ENCODE measurements around the gene PAEP.

The PAEP gene

DNA sequence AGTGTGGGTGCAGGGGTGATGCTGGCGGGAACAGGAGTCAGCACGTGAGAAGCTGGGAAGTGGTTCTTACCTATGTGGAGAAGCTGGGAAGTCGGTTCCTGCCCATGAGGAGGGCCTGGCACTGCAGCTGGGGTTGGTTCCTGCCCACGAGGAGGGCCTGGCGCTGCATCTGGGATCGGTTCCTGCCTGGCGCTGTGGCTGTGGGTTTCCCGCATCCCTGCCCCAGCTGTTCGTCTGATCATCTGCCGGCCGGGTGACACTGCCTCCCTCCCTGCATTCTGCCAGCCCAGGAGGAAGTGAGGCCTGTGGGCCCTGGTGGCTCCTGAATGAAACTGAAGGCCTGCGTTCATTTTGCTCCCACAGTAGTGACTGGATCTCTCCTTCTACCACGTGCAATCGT, 10.5 kb upstream of the PAEP start:
- no peak for DNase-seq (ENCODE audit: low read depth)

DNA sequence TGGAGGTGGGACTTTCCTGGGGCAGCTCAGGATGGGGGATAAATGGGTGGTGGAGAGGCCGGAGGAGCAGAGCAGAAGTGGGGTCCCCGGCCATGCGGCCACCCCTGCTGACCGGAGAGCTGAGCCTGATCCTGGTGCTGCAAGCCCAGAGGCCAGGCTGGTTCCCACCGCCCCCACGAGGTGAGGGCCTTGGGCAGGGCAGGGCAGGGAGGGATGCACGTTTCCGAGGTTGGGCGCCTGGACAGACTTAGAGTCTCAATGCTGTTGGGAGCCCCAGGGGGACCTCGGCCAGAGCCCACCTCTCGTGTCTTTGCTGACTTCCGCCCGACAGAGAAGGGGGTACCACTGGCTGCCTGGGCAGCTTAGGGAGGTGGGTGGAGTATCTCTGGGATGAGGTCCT, 10.1 kb upstream of the PAEP start:
- no peak for DNase-seq (ENCODE audit: low read depth)

DNA sequence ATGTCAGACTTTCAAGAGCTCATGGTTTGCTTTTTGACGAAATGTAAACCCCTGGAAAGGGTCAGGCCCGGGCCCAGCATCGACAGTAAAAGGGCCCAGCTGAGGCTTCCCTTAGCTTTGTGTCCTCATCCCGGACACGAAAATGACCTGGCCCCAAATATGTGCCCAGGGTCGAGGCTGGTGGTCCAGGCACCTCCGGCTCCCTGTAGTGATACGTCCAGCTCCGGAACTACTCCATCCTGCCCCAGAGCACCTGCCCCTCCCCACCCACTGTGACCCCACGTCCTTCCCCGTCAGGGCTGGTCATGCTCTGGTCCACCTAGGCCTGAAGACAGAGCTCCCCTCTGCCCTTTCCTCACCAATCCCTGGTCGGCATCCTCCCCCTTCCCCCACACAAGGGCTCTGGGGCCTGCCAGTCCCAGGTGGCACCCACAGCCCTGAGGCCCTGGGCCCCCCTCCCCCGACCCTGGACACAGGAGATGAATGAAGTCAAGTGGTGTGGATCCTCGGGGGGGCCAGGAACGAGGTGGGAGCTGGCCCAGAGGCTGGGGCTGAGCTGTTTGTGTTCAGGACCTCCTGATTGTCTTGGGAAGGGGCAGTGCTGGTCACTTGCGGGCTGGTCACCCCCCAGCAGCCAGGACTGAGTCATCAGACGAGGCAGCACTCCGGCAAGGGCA, 9.4 kb upstream of the PAEP start:
- DNase-seq (ENCODE audit: low read depth): no peak

DNA sequence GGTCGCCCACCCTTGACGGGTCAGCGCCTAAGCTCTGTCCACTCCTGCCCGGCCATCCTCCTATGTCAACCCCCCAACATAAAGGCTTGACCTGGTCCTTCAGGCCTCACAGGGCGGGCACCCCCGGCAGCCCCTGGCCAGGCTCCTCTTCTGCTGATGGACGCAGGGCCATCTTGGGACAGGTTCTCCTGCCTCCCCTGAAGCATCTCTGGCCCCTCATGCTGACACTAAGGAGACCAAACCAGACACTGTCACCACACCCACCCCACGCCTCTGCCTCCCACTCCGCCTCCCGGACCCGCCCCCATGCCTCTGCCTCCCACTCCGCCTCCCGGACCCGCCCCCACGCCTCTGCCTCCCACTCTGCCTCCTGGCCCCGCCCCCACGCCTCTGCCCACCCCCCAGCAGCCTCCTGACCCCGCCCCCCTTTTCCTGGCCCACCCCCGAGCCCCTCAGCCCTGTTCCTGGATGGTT, 8.8 kb upstream of the PAEP start:
- no peak for DNase-seq (ENCODE audit: low read depth)

DNA sequence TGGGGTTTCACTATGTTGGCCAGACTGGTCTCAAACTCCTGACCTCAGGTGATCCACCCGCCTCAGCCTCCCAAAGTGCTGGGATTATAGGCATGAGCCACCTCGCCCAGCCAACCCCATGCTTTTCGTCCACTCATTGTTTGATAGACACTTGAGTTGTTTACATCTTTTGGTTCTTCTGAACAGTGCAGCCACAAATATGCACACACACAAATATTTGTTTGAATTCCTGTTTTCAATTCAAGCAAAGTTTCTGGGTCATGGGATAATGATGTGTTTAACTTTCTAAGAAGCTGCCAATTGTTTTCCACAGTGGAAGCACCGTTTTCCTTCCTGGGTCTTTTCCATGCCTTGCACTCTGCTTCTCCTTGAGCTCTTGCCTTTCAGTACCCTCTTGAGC, 6.8 kb upstream of the PAEP start:
- DNase-seq (ENCODE audit: low read depth): no peak

DNA sequence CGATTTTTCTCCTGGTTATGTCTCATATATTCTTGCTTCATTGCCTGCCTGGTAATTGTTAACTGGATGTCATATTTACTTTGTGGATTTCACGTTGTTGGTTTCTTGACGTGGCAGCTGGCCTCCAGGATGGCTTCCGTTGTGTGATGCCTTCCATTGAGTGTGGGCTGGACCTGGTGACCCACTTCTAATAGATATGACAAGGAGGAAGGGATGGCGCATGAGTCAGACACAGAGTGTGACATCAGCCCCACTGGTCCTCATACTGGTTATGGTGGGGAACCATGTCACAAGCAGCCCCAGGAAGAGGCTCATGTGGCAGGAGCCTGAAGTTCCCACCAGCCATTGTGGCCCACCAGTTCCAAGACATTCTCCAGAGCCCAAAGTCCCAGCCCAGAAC, 6.4 kb upstream of the PAEP start:
- no peak for DNase-seq (ENCODE audit: low read depth)

DNA sequence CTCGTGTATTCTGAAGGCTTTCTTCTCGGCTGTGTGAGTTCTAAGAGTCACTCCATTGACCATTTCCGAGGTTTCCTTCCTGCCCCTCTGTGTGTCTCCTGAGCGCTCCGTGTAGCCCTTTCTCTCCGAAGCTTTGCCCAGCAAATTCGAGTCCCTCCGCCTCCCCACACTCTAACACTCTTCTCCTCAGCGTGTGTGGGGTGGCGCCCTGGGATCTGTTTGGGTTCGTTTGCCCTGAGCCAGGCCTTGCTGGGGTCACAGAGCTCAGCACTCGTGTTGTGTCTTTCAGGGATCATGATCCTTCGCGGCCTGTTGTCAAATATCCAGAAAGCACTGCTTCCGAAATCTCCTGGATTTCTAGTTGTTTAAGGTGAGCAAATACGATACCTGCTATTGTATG, 5.6 kb upstream of the PAEP start:
- DNase-seq (ENCODE audit: low read depth): no peak

DNA sequence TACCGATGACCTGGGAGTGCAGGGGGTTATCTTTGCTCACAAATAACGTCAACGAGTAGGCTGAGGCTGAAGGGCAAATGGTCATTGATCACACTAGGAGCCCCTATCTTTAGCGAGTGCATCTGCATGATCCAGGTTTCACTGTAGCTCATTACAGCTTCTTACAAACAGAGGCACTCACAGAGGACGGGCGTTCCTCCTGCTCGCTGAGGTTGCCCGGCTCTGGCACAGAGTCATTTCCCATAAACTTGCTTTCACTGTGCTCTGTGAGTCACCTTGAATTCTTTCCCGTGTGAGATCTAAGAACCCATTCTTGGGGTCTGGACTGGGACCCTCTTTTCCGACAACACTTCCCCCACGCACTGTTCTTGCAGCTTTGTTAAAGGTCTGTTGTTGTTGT, 1.9 kb upstream of the PAEP start:
- no peak for DNase-seq (ENCODE audit: low read depth)

DNA sequence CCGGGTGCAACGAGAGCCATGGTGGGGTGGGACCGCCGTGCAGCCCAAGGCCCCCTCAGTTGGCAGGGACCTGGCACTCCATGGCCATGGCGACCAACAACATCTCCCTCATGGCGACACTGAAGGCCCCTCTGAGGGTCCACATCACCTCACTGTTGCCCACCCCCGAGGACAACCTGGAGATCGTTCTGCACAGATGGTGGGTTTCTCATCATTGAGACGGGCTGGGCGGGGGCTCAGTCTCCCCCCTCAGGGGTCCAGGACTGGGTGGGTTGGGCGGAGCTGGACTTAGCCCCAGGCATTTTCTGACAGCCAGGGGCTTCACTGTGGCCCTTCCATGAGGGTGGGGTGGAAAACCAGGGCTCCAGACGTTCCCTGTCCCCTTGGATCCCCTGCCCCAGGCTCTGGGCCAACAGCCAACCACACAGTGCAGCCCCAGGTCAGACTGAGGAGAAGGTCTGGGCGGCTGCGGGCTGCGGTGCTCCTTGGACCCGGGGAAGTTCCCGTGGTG, 734 bp downstream of the PAEP start:
- no peak for DNase-seq (ENCODE audit: low read depth)

DNA sequence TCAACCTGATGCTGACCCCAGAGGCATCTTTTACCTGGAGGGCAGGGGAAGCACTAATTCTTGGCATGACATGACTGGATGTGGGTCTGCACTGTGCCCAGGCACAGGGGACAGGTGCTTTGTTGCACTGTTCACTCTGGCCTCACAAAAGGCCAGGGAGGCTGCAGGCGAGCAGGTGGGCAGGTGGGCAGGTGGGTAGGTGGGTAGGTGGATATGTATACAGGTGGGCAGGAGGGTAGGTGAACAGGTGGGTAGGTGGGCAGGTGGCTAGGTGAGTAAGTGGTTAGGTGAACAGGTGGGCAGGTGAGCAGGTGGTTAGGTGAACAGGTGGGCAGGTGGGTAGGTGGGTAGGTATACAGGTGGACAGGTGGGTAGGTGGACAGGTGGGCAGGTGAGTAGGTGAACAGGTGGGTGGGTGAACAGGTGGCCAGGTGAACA, 1.5 kb downstream of the PAEP start:
- no peak for DNase-seq (ENCODE audit: low read depth)

DNA sequence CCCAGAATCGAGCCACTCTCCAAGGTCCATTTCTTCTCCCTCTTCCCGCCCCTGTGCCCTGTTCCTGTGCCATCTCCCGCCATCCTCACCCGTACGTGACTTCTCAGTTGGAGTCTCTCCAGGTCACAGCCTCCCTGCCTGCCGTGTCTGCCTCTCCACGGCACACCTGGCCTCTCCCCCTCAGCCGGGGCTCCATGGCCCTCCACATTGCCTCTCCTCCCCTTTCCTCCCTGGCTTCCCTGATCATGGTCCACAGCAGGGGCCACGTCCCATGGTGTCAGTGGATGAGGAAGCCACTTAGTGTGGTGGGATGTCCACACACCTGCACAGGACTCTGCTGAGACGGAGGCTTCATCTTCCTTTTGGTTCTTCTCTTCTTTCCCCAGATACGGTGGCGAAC, 2.3 kb downstream of the PAEP start:
- DNase-seq (ENCODE audit: low read depth): no peak

DNA sequence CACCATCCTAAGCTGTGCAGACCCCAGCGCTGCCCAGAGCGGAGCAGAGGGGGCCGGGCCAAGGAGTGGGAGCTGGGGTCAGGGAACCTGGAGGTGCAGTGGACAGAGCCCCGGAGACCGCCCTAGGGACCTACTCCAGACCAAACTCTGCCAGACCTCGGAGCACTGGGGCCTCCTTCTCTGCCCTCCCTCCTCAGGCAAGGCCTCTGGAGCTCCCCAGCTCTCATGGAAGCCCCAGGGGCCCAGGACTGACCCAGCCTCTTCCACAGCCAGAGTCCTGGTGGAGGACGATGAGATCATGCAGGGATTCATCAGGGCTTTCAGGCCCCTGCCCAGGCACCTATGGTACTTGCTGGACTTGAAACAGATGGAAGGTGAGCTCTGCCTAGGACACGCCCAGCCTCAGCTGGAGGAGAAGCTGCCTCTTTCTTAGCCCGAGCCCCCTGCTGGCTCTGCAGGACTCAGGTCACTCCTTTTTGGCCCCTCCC, 3.6 kb downstream of the PAEP start:
- no peak for DNase-seq (ENCODE audit: low read depth)

DNA sequence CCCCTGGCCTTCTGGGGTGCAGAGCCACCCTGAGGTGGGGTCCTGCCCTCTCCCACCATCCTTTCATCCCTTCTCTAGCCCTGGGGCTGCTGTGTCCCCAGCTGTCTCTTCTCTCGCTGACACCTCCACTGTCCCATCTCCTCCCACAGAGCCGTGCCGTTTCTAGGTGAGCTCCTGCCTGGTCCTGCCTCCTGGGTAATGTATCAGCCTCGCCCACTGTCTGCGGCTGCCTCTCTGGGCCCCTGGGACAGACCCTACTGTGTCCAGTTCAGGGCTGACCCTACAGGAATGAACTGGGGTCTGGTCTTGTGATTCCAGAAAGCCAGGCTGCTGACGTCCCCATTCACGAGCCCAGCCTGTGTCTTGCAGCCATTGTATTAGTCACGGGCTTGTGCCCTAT, 4.1 kb downstream of the PAEP start:
- no peak for DNase-seq (ENCODE audit: low read depth)

DNA sequence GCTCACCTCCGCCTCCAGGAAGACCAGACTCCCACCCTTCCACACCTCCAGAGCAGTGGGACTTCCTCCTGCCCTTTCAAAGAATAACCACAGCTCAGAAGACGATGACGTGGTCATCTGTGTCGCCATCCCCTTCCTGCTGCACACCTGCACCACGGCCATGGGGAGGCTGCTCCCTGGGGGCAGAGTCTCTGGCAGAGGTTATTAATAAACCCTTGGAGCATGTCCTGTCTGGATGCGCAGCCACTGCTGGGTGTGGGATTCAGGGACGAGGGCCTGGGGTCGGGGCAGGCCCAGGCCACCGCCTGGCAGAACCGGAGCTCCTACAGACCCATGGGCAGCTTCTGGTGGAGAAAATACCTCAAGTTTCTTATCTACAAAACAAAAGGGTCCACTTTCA, 5.0 kb downstream of the PAEP start:
- DNase-seq (ENCODE audit: low read depth): no peak

DNA sequence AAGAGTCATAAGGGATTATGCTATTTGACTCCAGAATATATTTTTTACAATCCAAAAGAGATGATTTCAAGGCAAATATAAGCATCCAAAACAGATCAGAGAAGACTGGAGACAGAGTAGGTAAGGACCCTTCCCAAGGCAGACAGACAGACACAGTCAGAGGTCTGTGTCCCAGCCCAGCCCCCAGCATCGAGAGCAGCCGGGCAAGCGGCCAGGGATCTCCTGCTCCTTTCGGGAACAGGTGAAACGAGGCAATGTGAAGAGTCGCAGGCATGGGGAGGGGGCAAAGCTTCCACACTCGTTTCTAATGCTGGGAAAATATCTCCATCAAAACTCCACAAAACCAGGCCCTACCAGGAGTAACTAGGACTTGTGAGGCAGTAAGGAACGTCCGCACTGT, 5.8 kb downstream of the PAEP start:
- DNase-seq (ENCODE audit: low read depth): no peak

DNA sequence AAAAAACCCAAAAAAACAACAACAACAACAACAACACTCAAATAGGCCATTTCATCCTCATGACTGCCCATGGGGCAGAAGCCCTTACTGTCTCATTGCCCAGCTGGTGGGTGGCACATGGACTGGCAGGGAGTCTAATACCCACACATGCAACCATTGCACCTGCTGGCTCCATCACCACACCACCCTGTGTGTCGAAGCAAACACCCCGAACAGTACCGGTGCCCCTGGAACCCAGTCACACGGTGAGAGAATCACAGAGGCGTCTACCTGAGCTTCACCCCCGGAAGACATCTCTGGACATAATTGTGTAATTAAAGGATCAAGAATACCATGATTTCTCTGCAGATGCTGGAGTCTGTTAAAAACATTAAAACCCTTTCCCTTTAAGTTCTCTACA, 6.5 kb downstream of the PAEP start:
- DNase-seq (ENCODE audit: low read depth): no peak

DNA sequence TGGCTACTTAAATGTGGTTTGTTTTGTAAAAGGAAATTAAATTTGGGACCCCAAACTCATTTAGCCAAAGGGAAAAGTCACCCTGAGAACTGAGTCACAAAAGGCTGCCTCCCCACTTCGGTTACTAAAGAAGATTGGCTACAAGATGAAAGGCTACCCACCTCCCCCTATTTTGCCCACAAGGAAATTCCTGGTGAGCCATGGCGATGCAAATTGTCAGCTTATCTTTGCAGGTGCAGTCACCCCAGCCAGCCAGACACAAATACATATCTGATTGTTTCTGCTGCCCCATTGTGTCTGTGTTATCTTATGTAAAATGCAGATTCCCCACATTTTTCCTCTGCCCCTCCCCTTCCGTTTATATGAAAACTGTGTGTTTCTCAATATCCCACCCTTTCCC, 8.9 kb downstream of the PAEP start:
- no peak for DNase-seq (ENCODE audit: low read depth)

DNA sequence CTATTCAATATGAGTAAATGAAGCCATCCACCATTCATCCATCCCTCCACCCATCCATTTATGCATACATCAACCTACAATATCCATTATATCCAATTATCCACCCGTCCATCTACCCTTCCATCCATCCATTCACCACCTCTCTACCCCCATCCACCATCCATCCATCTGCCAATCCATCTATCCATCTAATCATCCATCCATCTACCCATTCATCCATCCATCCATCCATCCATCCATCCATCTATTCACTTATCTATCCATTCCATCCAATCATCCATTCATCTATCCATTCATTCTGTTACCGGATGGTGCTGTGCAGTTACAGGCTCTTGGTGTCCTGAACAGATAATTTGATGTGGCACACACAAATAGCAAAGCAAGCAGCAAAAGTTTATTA, 10.7 kb downstream of the PAEP start:
- no peak for DNase-seq (ENCODE audit: low read depth)

DNA sequence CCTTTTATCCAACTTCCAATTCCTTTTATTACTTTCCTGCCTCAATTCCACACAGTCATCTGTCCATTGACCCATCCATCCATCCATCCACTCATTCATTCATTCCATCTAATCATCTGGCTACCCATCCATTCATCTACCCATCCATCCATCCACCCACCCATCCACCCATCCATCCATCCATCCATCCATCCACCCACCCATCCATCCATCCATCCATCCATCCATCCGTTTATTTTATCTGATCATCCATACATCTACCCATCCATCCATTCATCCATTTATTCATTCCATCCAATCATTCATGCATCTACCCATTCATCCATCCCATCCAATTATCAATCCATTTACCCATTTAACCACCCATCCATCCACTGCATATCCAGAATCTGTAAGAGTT, 11.6 kb downstream of the PAEP start:
- no peak for DNase-seq (ENCODE audit: low read depth)

DNA sequence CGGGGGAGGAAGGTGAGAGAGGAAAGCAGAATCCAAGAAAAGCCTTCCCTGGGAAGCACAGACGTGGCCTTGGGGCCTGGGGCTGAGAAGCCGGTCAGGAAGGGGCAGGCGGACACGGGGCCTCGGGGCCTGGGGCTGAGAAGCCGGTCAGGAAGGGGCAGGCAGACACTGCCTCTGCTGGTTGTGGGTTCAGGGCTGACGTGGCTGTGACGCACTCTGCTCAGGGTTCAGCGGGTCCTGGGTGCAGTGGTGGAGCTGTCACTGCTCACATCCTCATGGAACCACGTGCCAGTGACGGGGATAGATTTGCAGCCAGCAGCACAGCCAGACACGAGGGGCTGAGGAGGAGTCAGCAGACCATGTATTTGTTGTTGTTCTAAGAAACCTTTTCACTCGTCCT, 12.8 kb downstream of the PAEP start:
- no peak for DNase-seq (ENCODE audit: low read depth)

DNA sequence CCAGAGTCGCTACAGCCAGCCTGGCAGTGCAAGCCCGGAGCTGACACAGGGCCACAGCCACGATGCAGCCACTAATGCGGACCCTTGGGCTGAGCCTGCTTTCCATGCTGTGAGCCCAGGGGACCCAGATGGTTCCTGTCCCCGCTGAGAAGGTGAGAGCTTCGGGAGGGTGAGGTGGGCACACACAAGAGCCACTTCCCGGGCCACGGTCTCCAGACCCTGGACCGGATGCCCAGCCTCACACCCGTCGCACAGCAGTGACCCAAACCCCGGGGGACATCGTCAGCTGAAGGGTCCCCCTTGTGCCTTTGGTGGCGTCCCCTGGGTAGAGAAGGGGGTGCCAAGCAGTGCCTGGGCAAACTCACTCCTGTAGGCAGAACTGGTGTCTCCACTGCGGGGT, 13.4 kb downstream of the PAEP start:
- DNase-seq (ENCODE audit: low read depth): no peak

DNA sequence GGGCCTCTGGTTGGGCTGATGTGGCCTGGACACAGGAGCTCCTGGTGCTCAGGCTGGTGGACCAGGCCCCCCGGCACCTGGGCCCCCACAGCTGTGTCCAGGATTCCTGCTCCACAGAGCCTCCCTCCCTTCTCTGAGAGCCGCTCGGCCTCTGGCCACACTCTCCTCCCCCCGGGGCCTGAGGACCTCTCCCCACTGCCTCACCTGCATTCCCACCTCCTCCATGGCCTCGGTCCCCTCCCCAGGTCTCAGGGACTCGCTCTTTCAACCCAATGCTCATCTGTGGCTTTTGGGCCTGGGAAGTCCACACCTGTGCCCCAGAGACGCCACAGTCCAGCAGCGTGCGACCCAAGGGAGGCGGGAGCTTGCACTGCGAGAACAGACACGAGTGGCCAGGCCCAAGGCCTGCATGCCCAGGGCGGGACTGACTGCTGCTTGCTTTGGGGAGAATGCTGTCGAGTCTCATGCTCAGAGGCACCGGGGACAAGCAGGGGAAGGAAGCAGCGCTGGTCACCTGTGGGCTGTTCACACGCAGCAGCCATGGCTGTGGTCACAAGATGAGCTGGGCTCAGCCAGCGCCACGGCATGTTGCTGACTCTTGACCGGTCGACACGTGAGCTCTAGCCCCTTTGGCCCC, 14.6 kb downstream of the PAEP start:
- DNase-seq (ENCODE audit: low read depth): no peak

DNA sequence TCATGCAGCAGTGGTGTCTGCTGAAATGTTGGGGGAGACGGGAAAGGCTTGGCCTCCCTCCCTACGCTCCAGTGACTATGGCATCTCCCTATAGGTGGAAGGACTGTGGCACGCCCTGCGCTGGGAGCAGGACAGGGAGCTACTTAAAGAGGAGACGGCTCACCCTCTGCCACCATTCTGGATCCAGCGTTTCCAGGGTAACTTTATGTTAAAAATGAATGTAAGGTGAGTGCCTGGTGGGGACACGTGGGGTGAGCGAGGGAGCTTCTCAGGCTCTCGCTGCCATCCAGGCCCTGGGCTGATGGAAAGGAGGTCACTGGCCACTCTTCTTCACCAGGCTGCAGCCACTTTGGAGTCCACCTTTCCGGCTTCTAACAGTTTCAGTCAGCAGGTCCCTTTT, 15.7 kb downstream of the PAEP start:
- no peak for DNase-seq (ENCODE audit: low read depth)

DNA sequence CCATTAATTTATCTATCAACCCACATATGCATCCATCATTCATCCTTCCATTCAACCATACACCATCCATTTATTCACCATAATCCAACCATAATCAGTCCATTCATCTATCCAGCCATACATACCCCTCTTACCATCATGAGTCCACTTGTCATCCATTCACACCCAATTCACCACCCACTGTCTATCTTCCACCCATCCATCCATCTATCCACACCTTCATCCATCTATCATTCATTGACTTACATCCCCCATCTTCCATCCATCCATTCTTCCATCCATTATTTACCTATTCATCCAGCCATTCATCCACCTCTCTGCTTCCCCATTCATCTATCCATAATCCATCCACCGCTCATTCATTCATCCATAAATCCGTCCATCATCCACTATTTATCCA, 17.8 kb downstream of the PAEP start:
- DNase-seq (ENCODE audit: low read depth): no peak

Measured in stromal cell of bone marrow (primary cell).